Glomerular endothelial cell (primary cell): ENCODE data around the gene RAB26. TPM values are rescaled to one million over a fixed set of nuclear protein-coding genes. Genes with fewer than 3 reads are reported as not detected.

Experiments used
- DNase-seq: peaks from one replicate; pipeline ENCODE4 v3.0.0-alpha.2; 2011; ENCODE audit warnings: low read depth, low spot score; ENCODE audit errors: extremely low read depth
- total RNA-seq: library from RNA; depleted of rRNA; stranded (reverse); fragments of >200 nt; gene quantifications from 2 replicates; pipeline ENCODE4 v1.2.3, GENCODE V29; 2015

The RAB26 gene
- total RNA-seq, 1 donor from 2014 or later: 1.3 TPM

GRCh38 chr16:2159175-2159838, 10.9 kb downstream of the RAB26 start:
- no peak for DNase-seq

GRCh38 chr16:2160915-2161551, 12.6 kb downstream of the RAB26 start:
- no peak for DNase-seq

GRCh38 chr16:2161911-2162310, 13.5 kb downstream of the RAB26 start:
- DNase-seq: no peak

DNA sequence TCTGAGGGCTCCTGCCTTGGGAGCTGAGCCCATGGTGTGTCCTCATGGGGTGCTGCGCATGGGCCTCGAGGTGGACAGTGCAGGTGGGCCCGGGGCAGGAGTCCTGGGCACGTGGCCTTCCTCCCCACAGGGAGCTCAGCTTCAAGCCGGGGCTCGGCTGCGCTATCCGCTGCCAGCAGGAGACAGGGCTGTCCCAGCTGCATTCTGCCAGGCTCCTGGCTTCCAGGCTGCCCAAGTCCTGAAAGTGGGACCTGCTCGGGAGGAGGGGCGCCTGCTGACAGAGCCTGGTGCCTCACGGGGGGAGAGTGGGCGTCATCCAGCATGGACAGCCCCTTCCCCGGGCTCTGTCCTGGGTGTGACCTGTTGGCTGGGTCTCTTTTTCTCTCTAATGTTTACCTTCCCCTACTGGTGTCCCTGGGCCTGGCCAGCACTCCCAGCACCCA, 14.3 kb downstream of the RAB26 start:
- no peak for DNase-seq

GRCh38 chr16:2163211-2163881, 14.9 kb downstream of the RAB26 start:
- no peak for DNase-seq

DNA sequence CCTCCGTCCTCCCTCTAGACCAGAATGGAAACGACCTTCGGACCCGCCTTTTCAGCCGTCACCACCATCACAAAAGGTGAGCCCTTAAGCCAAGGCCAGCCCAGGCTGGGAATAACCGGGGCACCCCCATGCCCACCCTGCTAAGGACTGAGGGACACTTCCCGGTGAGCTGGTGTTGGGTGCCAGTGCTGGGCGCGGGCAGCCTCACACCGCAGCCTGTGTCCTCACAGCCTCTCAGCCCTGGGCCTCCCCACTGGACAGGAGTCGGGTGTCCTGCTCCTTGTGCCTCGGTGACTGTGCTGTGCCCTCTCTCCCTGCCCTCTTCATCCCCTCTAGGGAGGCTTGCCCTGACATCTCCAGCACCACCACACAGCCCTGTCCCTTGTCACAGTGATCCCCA, 17.4 kb downstream of the RAB26 start:
- no peak for DNase-seq

GRCh38 chr16:2166263-2167067, 18.0 kb downstream of the RAB26 start:
- DNase-seq: no peak

DNA sequence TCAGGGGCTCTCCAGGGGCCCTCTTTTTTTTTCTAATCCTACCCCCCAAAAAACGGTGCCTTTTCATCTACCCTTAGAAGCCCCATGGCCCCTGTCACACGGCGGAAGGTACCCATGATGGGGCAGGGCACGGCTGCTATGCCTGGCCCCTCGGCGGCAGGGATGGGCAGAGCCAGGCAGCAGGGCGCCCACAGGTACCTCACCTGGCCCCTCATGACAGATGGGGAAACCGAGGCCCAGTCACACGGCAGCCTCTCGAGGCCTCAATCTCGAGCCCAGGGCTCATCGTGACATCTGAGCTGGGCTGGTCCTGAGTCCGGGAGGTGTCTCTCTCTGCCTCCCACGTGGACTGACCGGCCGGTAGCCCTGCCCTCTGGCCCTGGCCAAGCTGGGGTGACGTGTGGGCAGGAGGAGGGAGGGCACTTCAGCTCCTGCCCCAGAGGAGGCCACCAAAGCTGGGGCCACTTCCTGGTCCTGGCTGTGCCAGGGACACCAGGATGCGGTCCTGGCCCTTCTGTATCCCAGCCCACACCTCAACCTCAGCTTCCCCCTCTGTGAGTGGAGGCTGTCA, 18.7 kb downstream of the RAB26 start:
- no peak for DNase-seq

DNA sequence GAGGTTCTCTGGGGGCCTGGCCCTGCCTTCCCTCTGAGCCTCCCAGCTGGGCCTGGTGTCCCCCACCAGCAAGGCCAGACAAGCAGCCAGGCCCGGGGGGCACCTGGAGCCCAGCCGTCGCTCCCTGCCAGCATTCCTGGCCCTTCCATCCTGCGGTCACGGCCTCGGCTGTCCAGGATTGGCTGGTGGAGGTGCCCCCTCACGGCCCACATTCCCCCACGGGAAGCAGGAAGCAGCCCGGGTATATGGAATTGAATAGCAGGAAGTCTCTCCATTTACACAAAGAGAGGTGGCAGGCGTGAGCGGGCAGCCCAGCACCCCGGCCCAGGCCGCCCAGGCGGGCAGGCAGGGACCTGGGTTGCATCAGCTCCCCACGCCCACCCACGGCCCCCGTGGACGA, 21.7 kb downstream of the RAB26 start:
- peak; percentile 57 for DNase-seq

DNA sequence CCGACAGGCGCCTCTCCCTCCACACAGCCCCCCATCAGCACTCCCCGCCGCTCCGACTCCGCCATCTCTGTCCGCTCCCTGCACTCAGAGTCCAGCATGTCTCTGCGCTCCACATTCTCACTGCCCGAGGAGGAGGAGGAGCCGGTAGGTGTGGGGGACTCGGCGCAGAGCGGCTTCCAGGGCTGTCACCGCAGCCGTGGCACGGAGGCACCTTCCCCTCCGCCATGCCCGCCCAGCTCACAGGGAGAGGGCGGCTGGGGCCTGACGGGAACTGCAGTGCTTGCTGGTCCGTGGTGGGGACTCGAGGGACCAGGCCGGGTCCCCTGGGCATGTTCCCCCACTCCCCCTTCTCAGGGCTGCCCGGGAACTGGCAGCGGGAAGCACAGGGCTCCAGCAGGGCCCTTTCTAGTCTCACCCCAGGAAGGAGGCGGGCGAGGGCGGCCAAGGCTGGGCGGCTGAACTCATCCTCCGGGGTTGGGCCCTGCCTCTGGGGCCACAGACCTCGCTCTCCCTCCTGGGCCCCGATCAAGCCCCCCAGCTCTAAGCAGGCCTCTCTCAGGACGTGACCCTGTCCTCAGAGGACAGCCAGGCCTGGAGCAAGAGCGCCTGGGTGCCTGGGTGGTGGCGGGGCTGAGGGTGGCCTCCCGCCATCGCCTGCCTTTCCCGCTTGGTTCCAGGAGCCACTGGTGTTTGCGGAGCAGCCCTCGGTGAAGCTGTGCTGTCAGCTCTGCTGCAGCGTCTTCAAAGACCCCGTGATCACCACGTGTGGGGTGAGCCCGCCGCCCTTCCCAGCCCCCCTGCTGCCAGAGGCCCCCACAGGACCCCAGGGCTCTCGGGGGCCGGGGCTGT, 22.4 kb downstream of the RAB26 start:
- no peak for DNase-seq

DNA sequence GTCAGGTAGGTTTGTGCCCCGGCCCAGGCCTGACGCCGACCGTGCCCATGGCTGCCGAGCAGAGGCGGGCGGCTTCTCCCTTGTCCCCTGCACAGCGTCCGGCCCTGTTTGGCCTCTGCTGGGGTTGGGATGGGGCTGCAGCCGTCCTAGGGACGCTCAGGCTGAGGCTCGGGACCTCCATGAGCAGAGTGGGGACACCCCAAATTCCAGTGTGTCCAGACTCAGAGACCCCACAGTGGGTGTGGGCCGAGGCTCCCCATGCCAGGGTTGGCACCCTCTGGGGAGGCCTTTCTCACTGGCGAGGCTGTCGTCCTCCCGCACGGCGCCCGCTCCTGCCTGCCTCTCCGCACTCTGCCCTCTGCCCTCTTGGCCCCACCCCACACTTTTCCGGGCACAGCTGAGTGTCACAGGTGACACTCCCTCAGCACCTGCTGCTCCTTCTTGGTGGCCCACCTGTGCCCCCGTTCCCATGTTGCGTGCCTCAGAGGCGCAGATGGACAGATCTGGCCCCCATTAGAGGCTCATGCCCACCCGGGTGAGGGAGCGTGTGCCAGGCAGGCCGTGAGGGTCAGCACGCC, 23.3 kb downstream of the RAB26 start:
- DNase-seq: no peak

GRCh38 chr16:2172688-2173335, 24.4 kb downstream of the RAB26 start:
- DNase-seq: no peak

DNA sequence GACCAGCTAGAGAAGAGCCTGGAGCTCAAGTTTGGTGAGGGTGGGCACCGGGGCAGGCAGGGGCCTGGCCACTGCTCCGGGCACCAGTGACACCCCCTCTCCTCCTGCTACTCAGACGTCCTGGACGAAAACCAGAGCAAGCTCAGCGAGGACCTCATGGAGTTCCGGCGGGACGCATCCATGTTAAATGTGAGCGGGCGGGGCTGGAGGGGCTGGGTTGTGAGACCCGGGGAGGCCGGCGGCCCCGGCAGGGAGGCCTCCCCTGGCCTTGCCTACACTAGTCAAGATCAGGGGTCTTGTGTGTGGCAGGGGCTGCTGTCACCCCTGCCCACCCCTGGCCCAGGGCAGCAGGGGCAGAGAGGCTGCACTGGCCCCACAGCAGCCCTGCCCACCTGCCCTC, 24.9 kb downstream of the RAB26 start:
- no peak for DNase-seq

DNA sequence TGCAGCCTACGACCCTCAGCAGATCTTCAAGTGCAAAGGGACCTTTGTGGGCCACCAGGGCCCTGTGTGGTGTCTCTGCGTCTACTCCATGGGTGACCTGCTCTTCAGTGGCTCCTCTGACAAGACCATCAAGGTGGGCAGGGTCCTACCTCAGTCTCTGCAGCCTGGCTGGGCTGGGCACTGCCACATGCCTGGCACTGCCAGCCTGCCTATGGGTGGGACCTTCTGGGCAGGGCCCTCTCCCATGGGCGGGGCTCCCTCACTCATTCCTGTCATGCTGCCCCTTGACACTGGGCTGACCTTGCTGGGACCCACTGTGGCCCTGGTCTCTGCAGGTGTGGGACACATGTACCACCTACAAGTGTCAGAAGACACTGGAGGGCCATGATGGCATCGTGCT, 25.5 kb downstream of the RAB26 start:
- no peak for DNase-seq

GRCh38 chr16:2174396-2175131, 26.1 kb downstream of the RAB26 start:
- no peak for DNase-seq

DNA sequence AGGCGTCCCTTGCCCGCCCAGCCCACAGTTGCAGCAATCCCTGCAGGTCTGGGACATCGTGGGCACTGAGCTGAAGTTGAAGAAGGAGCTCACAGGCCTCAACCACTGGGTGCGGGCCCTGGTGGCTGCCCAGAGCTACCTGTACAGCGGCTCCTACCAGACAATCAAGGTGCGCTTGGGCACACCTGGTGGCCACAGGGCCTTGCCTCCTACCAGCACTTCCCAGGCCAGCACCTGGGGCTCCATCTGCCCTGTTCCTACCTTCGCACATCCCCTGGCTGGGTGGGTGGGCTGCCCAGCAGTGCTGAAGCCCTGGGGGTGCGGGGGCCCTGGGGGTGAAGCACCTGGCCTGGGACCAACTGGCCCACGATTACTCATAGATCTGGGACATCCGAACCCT, 27.0 kb downstream of the RAB26 start:
- no peak for DNase-seq

- DNase-seq: no peak
These were observed 27.6 kb downstream of the RAB26 start for GRCh38 chr16:2176047-2176446.

DNA sequence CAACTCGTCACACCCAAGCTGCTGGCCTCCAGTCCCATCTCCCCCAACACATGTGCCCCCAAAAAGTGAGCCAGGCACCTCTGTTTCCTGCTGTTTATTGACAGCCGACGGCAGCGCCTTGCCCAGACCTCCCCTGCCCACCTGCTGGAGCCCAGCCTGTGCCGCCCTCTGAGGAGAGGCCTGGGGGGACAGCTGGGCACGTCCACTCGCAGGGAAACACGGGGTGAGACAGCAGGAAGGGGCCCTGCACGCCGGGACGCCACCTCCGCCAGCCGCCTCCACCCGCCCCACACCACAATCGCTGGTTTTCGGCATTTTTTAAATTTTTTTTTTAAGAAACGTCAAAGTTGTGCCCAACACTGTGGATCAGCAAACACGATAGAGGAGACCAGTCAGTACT, 28.7 kb downstream of the RAB26 start:
- no peak for DNase-seq

DNA sequence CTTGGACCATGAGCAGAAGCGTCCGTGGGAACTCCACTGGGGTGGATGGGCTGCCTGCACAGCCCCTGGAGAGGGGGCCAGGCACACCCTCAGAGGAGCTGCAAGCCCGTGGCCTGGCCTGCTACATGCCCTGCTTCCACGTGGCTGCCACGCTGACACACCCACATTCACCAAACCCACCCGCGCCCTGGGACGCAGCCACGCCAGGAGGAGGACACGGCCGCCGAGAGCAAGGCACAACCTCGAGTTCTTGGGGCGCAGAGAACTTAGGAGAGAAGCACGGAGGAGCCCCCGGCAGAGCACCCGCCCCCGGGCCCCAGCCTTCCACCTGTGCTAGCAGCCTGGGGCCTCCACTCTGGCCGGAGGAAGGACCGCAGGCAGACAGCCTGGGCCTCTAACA, 29.1 kb downstream of the RAB26 start:
- DNase-seq: no peak
